SK-N-SH (cell line): Measurements from ENCODE around the gene IL1RL2. TPM values are rescaled to one million over a fixed set of nuclear protein-coding genes. Genes with fewer than 3 reads are reported as not detected.

Source experiments
- CTCF ChIA-PET: fragments of 300-600, 350-600 bp; formaldehyde crosslinking; extraction: SDS; loops from one replicate; lab custom pipeline; 2021; lab: Yijun Ruan, JAX
- POLR2A ChIA-PET: fragments of 350-600 bp; sonication (Branson Sonifier 250); formaldehyde crosslinking; extraction: SDS; loops from one replicate; lab custom pipeline; 2020; ENCODE audit warnings: antibody characterized with exemption, inconsistent platforms; lab: Yijun Ruan, JAX
- DNase-seq: peaks from one replicate; pipeline ENCODE4 v3.0.0; 2012
- H2AFZ ChIP-seq: fragments of 200-600 bp; sonication (generic); 2 replicates; pipeline ENCODE4 v1.8.1; 2016; ENCODE audit warnings: antibody characterized with exemption, mild to moderate bottlenecking, low read depth
- H3F3A ChIP-seq: fragments of 200-600 bp; sonication (generic); replicated peaks from 2 replicates; pipeline ENCODE3; 2016; ENCODE audit warnings: antibody characterized with exemption, mild to moderate bottlenecking; ENCODE audit not compliant: insufficient read depth
- H3K27ac ChIP-seq, 2 experiments: fragments of 200-500 bp in 1 of 2; fragments of 200-600 bp in 1 of 2; sonication (Bioruptor generic) in 1 of 2; sonication (generic), shearing (Covaris generic) in 1 of 2; 2 replicates each; pipeline versions ENCODE4 v1.5.1 to v1.6.1; 2014 to 2016; ENCODE audit warnings: low read depth in 2 of 2, inconsistent platforms in 1 of 2, low read length in 1 of 2, mild to moderate bottlenecking in 1 of 2, mixed read lengths in 1 of 2
- H3K27me3 ChIP-seq: fragments of 200-600 bp; sonication (generic), shearing (Covaris generic); 2 replicates; pipeline ENCODE4 v1.6.1; 2016; ENCODE audit warnings: mixed run types; ENCODE audit not compliant: insufficient read depth
- H3K36me3 ChIP-seq, 2 experiments: fragments of 200-500 bp in 1 of 2; fragments of 200-600 bp in 1 of 2; sonication (Bioruptor generic) in 1 of 2; sonication (generic) in 1 of 2; replicated peaks in 1 of 2; 2 replicates each; pipeline versions ENCODE3 to v1.5.1; 2014 to 2016; ENCODE audit warnings: low read length in 1 of 2, mild to moderate bottlenecking in 1 of 2; ENCODE audit not compliant: insufficient read depth in 2 of 2, control insufficient read depth in 1 of 2
- H3K4me1 ChIP-seq, 2 experiments: fragments of 200-500 bp in 1 of 2; fragments of 200-600 bp in 1 of 2; sonication (Bioruptor generic) in 1 of 2; sonication (generic), shearing (Covaris generic) in 1 of 2; 2 replicates each; pipeline versions ENCODE4 v1.5.1 to v1.6.1; 2014 to 2016; ENCODE audit warnings: low read depth in 1 of 2, low read length in 1 of 2, mixed run types in 1 of 2; ENCODE audit not compliant: insufficient read depth in 2 of 2, control insufficient read depth in 1 of 2
- H3K4me2 ChIP-seq: fragments of 200-600 bp; sonication (generic), shearing (Covaris generic); 2 replicates; pipeline ENCODE4 v1.6.1; 2017; ENCODE audit warnings: mixed run types
- H3K4me3 ChIP-seq, 2 experiments: fragments of 200-500 bp in 1 of 2; fragments of 200-600 bp in 1 of 2; sonication (Bioruptor generic) in 1 of 2; sonication (generic), shearing (Covaris generic) in 1 of 2; 2 replicates each; pipeline versions ENCODE4 v1.5.1 to v1.8.1; 2014 to 2016; ENCODE audit warnings: low read depth in 2 of 2, inconsistent platforms in 1 of 2, low read length in 1 of 2, mild to moderate bottlenecking in 1 of 2, mixed read lengths in 1 of 2, moderate library complexity in 1 of 2
- H3K79me2 ChIP-seq: fragments of 200-600 bp; sonication (generic); 2 replicates; pipeline ENCODE4 v1.8.1; 2017; ENCODE audit warnings: mild to moderate bottlenecking; ENCODE audit not compliant: insufficient read depth
- H3K9ac ChIP-seq: fragments of 200-600 bp; sonication (generic); 2 replicates; pipeline ENCODE4 v1.6.1; 2017; ENCODE audit warnings: mixed run types
- H3K9me2 ChIP-seq: fragments of 200-600 bp; sonication (generic); 2 replicates; pipeline ENCODE4 v1.6.1; 2017; ENCODE audit warnings: mixed run types
- H3K9me3 ChIP-seq: fragments of 200-600 bp; sonication (generic); 2 replicates; pipeline ENCODE4 v1.6.1; 2017; ENCODE audit warnings: mixed run types, mild to moderate bottlenecking, moderate library complexity
- H4K20me1 ChIP-seq: fragments of 200-600 bp; sonication (generic); 2 replicates; pipeline ENCODE4 v1.6.1; 2017; ENCODE audit warnings: mild to moderate bottlenecking, mixed run types; ENCODE audit not compliant: insufficient read depth
- CHD2 ChIP-seq: fragments of 150-350 bp; IDR thresholded peaks from 2 replicates; pipeline ENCODE4 v1.6.1; 2018; ENCODE audit warnings: low read length; ENCODE audit not compliant: partially characterized antibody
- FOSL2 ChIP-seq: IDR thresholded peaks from 2 replicates; pipeline ENCODE4 v1.4.0; 2012; ENCODE audit warnings: low read depth, mild to moderate bottlenecking, moderate library complexity, borderline replicate concordance
- FOXM1 ChIP-seq: IDR thresholded peaks from 2 replicates; pipeline ENCODE4 v1.4.0; 2012; ENCODE audit warnings: low read depth, mild to moderate bottlenecking
- GABPA ChIP-seq: IDR thresholded peaks from 2 replicates; pipeline ENCODE4 v1.4.0; 2012; ENCODE audit warnings: low read depth, mild to moderate bottlenecking
- GATA2 ChIP-seq: sonication (generic); formaldehyde crosslinking; IDR thresholded peaks from 2 replicates; pipeline ENCODE4 v1.5.0; 2020; ENCODE audit warnings: mild to moderate bottlenecking, missing genetic modification reagents
- IRF3 ChIP-seq: fragments of 150-350 bp; IDR thresholded peaks from 2 replicates; pipeline ENCODE4 v1.6.1; 2016; ENCODE audit warnings: mild to moderate bottlenecking, low read depth, low read length
- MEF2A ChIP-seq: IDR thresholded peaks from 2 replicates; pipeline ENCODE4 v1.4.0; 2012; ENCODE audit warnings: low read depth, borderline replicate concordance
- NRF1 ChIP-seq: IDR thresholded peaks from 2 replicates; pipeline ENCODE4 v1.6.1; 2012; ENCODE audit warnings: low read depth, mild to moderate bottlenecking, low read length
- RXRA ChIP-seq: IDR thresholded peaks from 2 replicates; pipeline ENCODE4 v1.4.0; 2012; ENCODE audit warnings: low read depth, mild to moderate bottlenecking, borderline replicate concordance
- SIN3A ChIP-seq: IDR thresholded peaks from 2 replicates; pipeline ENCODE4 v1.6.1; 2012; ENCODE audit warnings: low read depth, mild to moderate bottlenecking, low read length, moderate library complexity, borderline replicate concordance
- SMC3 ChIP-seq: IDR thresholded peaks from 2 replicates; pipeline ENCODE4 v1.6.1; 2012; ENCODE audit warnings: low read depth, low read length, improper control_type of control experiment
- TAF1 ChIP-seq: IDR thresholded peaks from 2 replicates; pipeline ENCODE4 v1.6.1; 2012; ENCODE audit warnings: low read depth, mild to moderate bottlenecking, low read length, moderate library complexity, borderline replicate concordance
- TCF12 ChIP-seq: IDR thresholded peaks from 2 replicates; pipeline ENCODE4 v1.4.0; 2012
- TEAD4 ChIP-seq: IDR thresholded peaks from 2 replicates; pipeline ENCODE4 v1.4.0; 2012; ENCODE audit warnings: mild to moderate bottlenecking, borderline replicate concordance; ENCODE audit not compliant: insufficient read depth
- USF2 ChIP-seq: fragments of 150-350 bp; IDR thresholded peaks from 2 replicates; pipeline ENCODE4 v1.6.1; 2017; ENCODE audit warnings: antibody characterized with exemption, low read length, low read depth, borderline replicate concordance
- WGBS: methylation state at CpG from one replicate; pipeline ENCODE4 v1.1.6; 2017; ENCODE audit warnings: low lambda C conversion rate; 5-methylcytosine and 5-hydroxymethylcytosine counted together
- polyA plus RNA-seq, 3 experiments: library from polyadenylated mRNA; depleted of rRNA; stranded (reverse); fragments of >200 nt; gene quantifications; 2 replicates each; pipeline ENCODE4 v1.2.3, GENCODE V29; 2012

IL1RL2 gene
- polyA plus RNA-seq, 1 of the 3 experiments (the other 2 are of a cell fraction) = 0.05 TPM

GRCh38 chr2:102256874-102257462 lies 70.1 kb downstream of the IL1RL2 start:
- POLR2A ChIA-PET = no interaction called here
- H3K79me2 ChIP-seq = no peaks in the 10 kb centered on the region
- no peaks in the 10 kb centered on the region for H3K36me3 ChIP-seq
- no peak for DNase-seq
- H3K4me3 ChIP-seq = no peak overlapping the region
- H3K9me2 ChIP-seq = no peaks in the 10 kb centered on the region
- no peaks in the 10 kb centered on the region for H3K9me3 ChIP-seq
- H2AFZ ChIP-seq = no peak overlapping the region; the same call in 1 of the 2 replicates
- H4K20me1 ChIP-seq = no peaks in the 10 kb centered on the region
- no peaks in the 10 kb centered on the region for H3K4me1 ChIP-seq
- 55% methylated on average over 5 of the region's 5 CpGs for WGBS
- no peak overlapping the region for H3K4me2 ChIP-seq
- H3K27ac ChIP-seq = no peak overlapping the region
- H3K27me3 ChIP-seq = peaks cover under 1% of the 10 kb centered on the region; the same call in 1 of the 2 replicates
- H3F3A ChIP-seq = no peaks in the 10 kb centered on the region
- CTCF ChIA-PET = interaction anchor here (1.0 to 5.8 kb wide), 2 partner anchors 17 to 237 kb away, joined by 3 to 23 read pairs; no protein-coding TSS in a partner anchor
- TF ChIP-seq RXRA (no peak), TEAD4 (no peak), CHD2 (no peak), TCF12 (no peak), TAF1 (no peak), NRF1 (no peak), GABPA (no peak), FOSL2 (no peak), GATA2 (CRISPR knock-in tag) (no peak), IRF3 (no peak)
- H3K9ac ChIP-seq = no peak overlapping the region

- peak overlapping the region in 1 of 2 experiments; percentile 24; a peak in 1 of 4 replicates for H3K27ac ChIP-seq
- CTCF ChIA-PET = interaction anchor here (5.8 kb wide), 1 partner anchor 18 kb away, joined by 23 read pairs; no protein-coding TSS in a partner anchor
These were observed 71.2 kb downstream of the IL1RL2 start for GRCh38 chr2:102258025-102258385.

More at GRCh38 chr2:102258025-102258385, 71.2 kb downstream of the IL1RL2 start:
- no peaks in the 10 kb centered on the region for H3F3A ChIP-seq
- H3K9me3 ChIP-seq = no peaks in the 10 kb centered on the region
- TF ChIP-seq SMC3 = no peak
- TF ChIP-seq FOXM1 = no peak
- TF ChIP-seq SIN3A = no peak
- TF ChIP-seq TCF12 = no peak
- no peak for TF ChIP-seq TAF1
- no peak for TF ChIP-seq RXRA
- no peak for TF ChIP-seq MEF2A
- TF ChIP-seq USF2 = no peak
- no peaks in the 10 kb centered on the region for H4K20me1 ChIP-seq
- 6% methylated on average over 2 of the region's 2 CpGs for WGBS
- no peak overlapping the region for H2AFZ ChIP-seq
- H3K9ac ChIP-seq = no peak overlapping the region
- H3K9me2 ChIP-seq = no peaks in the 10 kb centered on the region
- no peak for DNase-seq
- peaks cover 11% of the 10 kb centered on the region for H3K27me3 ChIP-seq
- no peaks in the 10 kb centered on the region for H3K79me2 ChIP-seq
- H3K4me3 ChIP-seq = no peak overlapping the region
- H3K4me2 ChIP-seq = no peak overlapping the region
- POLR2A ChIA-PET = no interaction called here
- no peaks in the 10 kb centered on the region for H3K36me3 ChIP-seq
- H3K4me1 ChIP-seq = no peaks in the 10 kb centered on the region
